NCI-H446 (cell line): ENCODE results near the gene PVALEF.

ENCODE experiments used
- DNase-seq, 2 experiments: peaks; one replicate each; lab custom pipeline; 2025; lab: John Stamatoyannopoulos, UW

The PVALEF gene

GRCh38 chr17:81165246-81166032 is at the start of gene PVALEF:
Gene PVALEF (plus strand): TSS chr17:81165507. CDS start chr17:81181227, 15,720 bp downstream.
- no peak for DNase-seq

- no peak for DNase-seq
Observed at GRCh38 chr17:81115749-81116464, 49.4 kb upstream of the PVALEF start.

- DNase-seq: no peak
Observed at GRCh38 chr17:81116704-81117103, 48.6 kb upstream of the PVALEF start.

- no peak for DNase-seq
Observed at GRCh38 chr17:81117672-81118198, 47.6 kb upstream of the PVALEF start.

GRCh38 chr17:81118308-81119221 is 46.7 kb upstream of the PVALEF start:
- DNase-seq: no peak

- peak; percentile 36 to 48 for DNase-seq
Observed at GRCh38 chr17:81119223-81120148, 45.8 kb upstream of the PVALEF start.

- no peak for DNase-seq
Observed at GRCh38 chr17:81120149-81120484, 45.2 kb upstream of the PVALEF start.

- DNase-seq: no peak
Observed at GRCh38 chr17:81120695-81121621, 44.3 kb upstream of the PVALEF start.

GRCh38 chr17:81121841-81122733 is 43.2 kb upstream of the PVALEF start:
- no peak for DNase-seq

GRCh38 chr17:81123052-81124048 is 42.0 kb upstream of the PVALEF start:
- DNase-seq: no peak

GRCh38 chr17:81124377-81124776 is 40.9 kb upstream of the PVALEF start:
- no peak for DNase-seq

- DNase-seq: peak; percentile 30 to 53
Observed at GRCh38 chr17:81125573-81126081, 39.7 kb upstream of the PVALEF start.

- no peak for DNase-seq
Observed at GRCh38 chr17:81126281-81127132, 38.8 kb upstream of the PVALEF start.

- no peak for DNase-seq
Observed at GRCh38 chr17:81127133-81127455, 38.2 kb upstream of the PVALEF start.

GRCh38 chr17:81127526-81128177 is 37.7 kb upstream of the PVALEF start:
- DNase-seq: no peak

GRCh38 chr17:81128338-81128737 is 37.0 kb upstream of the PVALEF start:
- no peak for DNase-seq
